ENCODE measurements around the gene ANAPC2. TPM values are rescaled to one million over a fixed set of nuclear protein-coding genes. Genes with fewer than 3 reads are reported as not detected.

ANAPC2 gene
- polyA plus RNA-seq, 1 donor = 47.0 TPM

- Histone ChIP-seq H3K27me3 (ENCODE audit: control insufficient read depth, insufficient read depth, low read length) (no peaks in the 10 kb centered on the region), H3K27ac (ENCODE audit: low read length) (peak overlapping the region; percentile 40), H3K4me1 (ENCODE audit: control insufficient read depth, insufficient read depth, low read length) (peaks cover 72% of the 10 kb centered on the region), H3K4me3 (ENCODE audit: low read length) (peak overlapping the region; percentile 43), H3K9me3 (ENCODE audit: control insufficient read depth, low read depth, low read length) (peaks cover 28% of the 10 kb centered on the region), H3K36me3 (ENCODE audit: control insufficient read depth, insufficient read depth, low read length) (peaks cover 18% of the 10 kb centered on the region)
- DNase-seq = peak in 1 of 2 donors; percentile 41
- WGBS (ENCODE audit: insufficient coverage, low lambda C conversion rate) = no CpG with 5 or more reads among the region's 40 CpGs
These were observed 45.0 kb upstream of the ANAPC2 start for GRCh38 chr9:137233143-137233980.

- WGBS (ENCODE audit: insufficient coverage, low lambda C conversion rate) = no CpG with 5 or more reads among the region's 24 CpGs
- peaks cover 70% of the 10 kb centered on the region for H3K4me1 ChIP-seq (ENCODE audit: control insufficient read depth, insufficient read depth, low read length)
- DNase-seq = no peak
- peaks cover 32% of the 10 kb centered on the region for H3K9me3 ChIP-seq (ENCODE audit: control insufficient read depth, low read depth, low read length)
- no peaks in the 10 kb centered on the region for H3K27me3 ChIP-seq (ENCODE audit: control insufficient read depth, insufficient read depth, low read length)
- peak overlapping the region; percentile 91 for H3K27ac ChIP-seq (ENCODE audit: low read length)
- H3K36me3 ChIP-seq (ENCODE audit: control insufficient read depth, insufficient read depth, low read length) = peaks cover 18% of the 10 kb centered on the region
- H3K4me3 ChIP-seq (ENCODE audit: low read length) = peak overlapping the region; percentile 20
These were observed 44.1 kb upstream of the ANAPC2 start for GRCh38 chr9:137232510-137232909.

GRCh38 chr9:137232101-137232500 is 43.7 kb upstream of the ANAPC2 start:
- Histone ChIP-seq H3K4me3 (ENCODE audit: low read length) (peak overlapping the region; percentile 20), H3K9me3 (ENCODE audit: control insufficient read depth, low read depth, low read length) (peaks cover 32% of the 10 kb centered on the region), H3K36me3 (ENCODE audit: control insufficient read depth, insufficient read depth, low read length) (peaks cover 18% of the 10 kb centered on the region), H3K27ac (ENCODE audit: low read length) (peak overlapping the region; percentile 91), H3K4me1 (ENCODE audit: control insufficient read depth, insufficient read depth, low read length) (peaks cover 70% of the 10 kb centered on the region), H3K27me3 (ENCODE audit: control insufficient read depth, insufficient read depth, low read length) (no peaks in the 10 kb centered on the region)
- no CpG with 5 or more reads among the region's 10 CpGs for WGBS (ENCODE audit: insufficient coverage, low lambda C conversion rate)
- DNase-seq = peak in 1 of 2 donors; percentile 30

- no CpG with 5 or more reads among the region's 23 CpGs for WGBS (ENCODE audit: insufficient coverage, low lambda C conversion rate)
- H3K27me3 ChIP-seq (ENCODE audit: control insufficient read depth, insufficient read depth, low read length) = no peaks in the 10 kb centered on the region
- peak overlapping the region; percentile 20 for H3K4me3 ChIP-seq (ENCODE audit: low read length)
- H3K36me3 ChIP-seq (ENCODE audit: control insufficient read depth, insufficient read depth, low read length) = peaks cover 18% of the 10 kb centered on the region
- H3K27ac ChIP-seq (ENCODE audit: low read length) = peak overlapping the region; percentile 91
- peaks cover 70% of the 10 kb centered on the region for H3K4me1 ChIP-seq (ENCODE audit: control insufficient read depth, insufficient read depth, low read length)
- peak in 1 of 2 donors; percentile 27 for DNase-seq
- H3K9me3 ChIP-seq (ENCODE audit: control insufficient read depth, low read depth, low read length) = peaks cover 32% of the 10 kb centered on the region
These were observed 43.1 kb upstream of the ANAPC2 start for GRCh38 chr9:137231372-137232039.

- WGBS (ENCODE audit: insufficient coverage, low lambda C conversion rate) = no CpG with 5 or more reads among the region's 14 CpGs
- no peaks in the 10 kb centered on the region for H3K27me3 ChIP-seq (ENCODE audit: control insufficient read depth, insufficient read depth, low read length)
- H3K9me3 ChIP-seq (ENCODE audit: control insufficient read depth, low read depth, low read length) = peaks cover 28% of the 10 kb centered on the region
- H3K4me1 ChIP-seq (ENCODE audit: control insufficient read depth, insufficient read depth, low read length) = peaks cover 77% of the 10 kb centered on the region
- H3K36me3 ChIP-seq (ENCODE audit: control insufficient read depth, insufficient read depth, low read length) = peaks cover 18% of the 10 kb centered on the region
- H3K27ac ChIP-seq (ENCODE audit: low read length) = peak within 1 kb of the TSS; percentile 91
- peak; percentile 94 to 97 for DNase-seq
- H3K4me3 ChIP-seq (ENCODE audit: low read length) = peak within 1 kb of the TSS; percentile 21
These were observed 42.5 kb upstream of the ANAPC2 start, which contains the start of gene SLC34A3 for GRCh38 chr9:137230705-137231371. SLC34A3 (plus strand) TSS chr9:137230901; CDS start chr9:137231703, 802 bp downstream.

GRCh38 chr9:137229903-137230704 is 41.7 kb upstream of the ANAPC2 start:
- peaks cover 79% of the 10 kb centered on the region for H3K4me1 ChIP-seq (ENCODE audit: control insufficient read depth, insufficient read depth, low read length)
- peaks cover 25% of the 10 kb centered on the region for H3K9me3 ChIP-seq (ENCODE audit: control insufficient read depth, low read depth, low read length)
- H3K27ac ChIP-seq (ENCODE audit: low read length) = peak overlapping the region; percentile 91
- H3K36me3 ChIP-seq (ENCODE audit: control insufficient read depth, insufficient read depth, low read length) = peaks cover 18% of the 10 kb centered on the region
- peak; percentile 83 to 92 for DNase-seq
- H3K4me3 ChIP-seq (ENCODE audit: low read length) = peak overlapping the region; percentile 21
- no CpG with 5 or more reads among the region's 31 CpGs for WGBS (ENCODE audit: insufficient coverage, low lambda C conversion rate)
- H3K27me3 ChIP-seq (ENCODE audit: control insufficient read depth, insufficient read depth, low read length) = no peaks in the 10 kb centered on the region

GRCh38 chr9:137228968-137229896 is 40.9 kb upstream of the ANAPC2 start:
- peak in 1 of 2 donors; percentile 23 for DNase-seq
- Histone ChIP-seq H3K27me3 (ENCODE audit: control insufficient read depth, insufficient read depth, low read length) (no peaks in the 10 kb centered on the region), H3K36me3 (ENCODE audit: control insufficient read depth, insufficient read depth, low read length) (peaks cover 18% of the 10 kb centered on the region), H3K27ac (ENCODE audit: low read length) (peak overlapping the region; percentile 91), H3K4me3 (ENCODE audit: low read length) (peak overlapping the region; percentile 41), H3K9me3 (ENCODE audit: control insufficient read depth, low read depth, low read length) (peaks cover 25% of the 10 kb centered on the region), H3K4me1 (ENCODE audit: control insufficient read depth, insufficient read depth, low read length) (peaks cover 80% of the 10 kb centered on the region)
- WGBS (ENCODE audit: insufficient coverage, low lambda C conversion rate) = no CpG with 5 or more reads among the region's 27 CpGs

- peak in 1 of 2 donors; percentile 51 for DNase-seq
- Histone ChIP-seq H3K4me1 (ENCODE audit: control insufficient read depth, insufficient read depth, low read length) (peaks cover 83% of the 10 kb centered on the region), H3K4me3 (ENCODE audit: low read length) (peak overlapping the region; percentile 41), H3K9me3 (ENCODE audit: control insufficient read depth, low read depth, low read length) (peaks cover 21% of the 10 kb centered on the region), H3K36me3 (ENCODE audit: control insufficient read depth, insufficient read depth, low read length) (peaks cover 18% of the 10 kb centered on the region), H3K27me3 (ENCODE audit: control insufficient read depth, insufficient read depth, low read length) (no peaks in the 10 kb centered on the region), H3K27ac (ENCODE audit: low read length) (peak overlapping the region; percentile 91)
- WGBS (ENCODE audit: insufficient coverage, low lambda C conversion rate) = no CpG with 5 or more reads among the region's 29 CpGs
These were observed 40.2 kb upstream of the ANAPC2 start for GRCh38 chr9:137228506-137228967.
